Pancreas (tissue), 10 donors: ENCODE results near the gene DYNLRB1. TPM values are rescaled to one million over a fixed set of nuclear protein-coding genes. Genes with fewer than 3 reads are reported as not detected.

Experiments used
- ATAC-seq, 4 donors: fragments of 200-7000 bp; cut with Tn5 transposase; one replicate each; pipeline versions ENCODE4 v1.8.0 to v1.9.1; 2020; ENCODE audit warnings: mild to moderate bottlenecking in 4 of 4, moderate library complexity in 4 of 4
- DNase-seq, 6 donors: peaks; one replicate each; pipeline ENCODE4 v3.0.0-alpha.2; 2020
- FAIRE-seq: peaks from 2 replicates; lab custom pipeline; 2012; peaks lifted over from hg19 to GRCh38; lab: Jason Lieb, UNC
- H3K27ac ChIP-seq, 4 donors: fragments of 200-600 bp; sonication (generic); 1 replicate in 3 of 4; 2 replicates in 1 of 4; pipeline versions ENCODE4 v1.5.0 to v1.8.0; 2020
- H3K27me3 ChIP-seq, 4 donors: fragments of 200-600 bp; one replicate each; pipeline ENCODE4 v1.8.0; 2021
- H3K36me3 ChIP-seq, 3 donors: fragments of 200-600 bp; sonication (generic) in 1 of 3; one replicate each; pipeline versions ENCODE4 v1.5.0 to v1.8.0; 2020 to 2021
- H3K4me1 ChIP-seq, 3 donors: fragments of 200-600 bp; one replicate each; pipeline ENCODE4 v1.8.0; 2021
- H3K4me3 ChIP-seq, 4 donors: fragments of 200-600 bp; sonication (generic) in 2 of 4; one replicate each; pipeline versions ENCODE4 v1.5.0 to v1.8.0; 2020 to 2021
- H3K9me3 ChIP-seq, 4 donors: fragments of 200-600 bp; one replicate each; pipeline ENCODE4 v1.8.0; 2021
- CTCF ChIP-seq, 4 donors: fragments of 200-600 bp; sonication (generic) in 3 of 4; IDR thresholded peaks; one replicate each; pipeline versions ENCODE4 v1.5.0 to v1.8.0; 2021; ENCODE audit warnings: antibody characterized with exemption in 4 of 4
- WGBS, 2 donors: extraction: QIAGEN DNeasy Blood & Tissue Kit; methylation state at CpG; one replicate each; pipeline ENCODE4 v1.1.7; 2013; 5-methylcytosine and 5-hydroxymethylcytosine counted together
- intact Hi-C, 3 donors: fragments of 100-400 bp; cut with DNase I; formaldehyde crosslinking; loops; one replicate each; pipeline versions ENCODE4 v1.11.1 to v1.14.2; 2022
- polyA plus RNA-seq, 2 donors: library from polyadenylated mRNA; stranded (reverse); fragments of 200-250 nt; gene quantifications; one replicate each; pipeline ENCODE4 v1.2.3, GENCODE V29; 2013
- total RNA-seq, 6 donors: library from RNA; stranded (reverse); fragmentation: NEBNext Ultra II Directional in 4 of 6; extraction: Animal tissue kit (Norgen Biotek cat#: 25700) in 4 of 6; gene quantifications; one replicate each; pipeline versions ENCODE4 v1.2.1 to v1.2.4, GENCODE V29; 2021 to 2023
- donor health status: healthy with polysubstance abuse.
- donor health status: DM: no; HTN: no; CAD: no; lungs with moderate emphysema.
- donor health status: DM: no; HTN: no; CAD: no.
- donor health status: control.
- donor health status: control.
- donor health status: Bipolar disorder and iron deficiency.
- donor health status: DM: yes; HTN: yes; CAD: no.
- donor health status: DM: no; HTN: no; CAD: no.
- donor health status: DM: no; HTN: no; CAD: no.
- donor health status: DM: yes; HTN: yes; CAD: no.

The DYNLRB1 gene
- total and polyA plus RNA-seq, 8 donors: 26.9 to 178 (median 41.6) TPM

- no peaks in the 10 kb centered on the region for H3K27me3 ChIP-seq
- no peak overlapping the region for H3K27ac ChIP-seq
- no peak overlapping the region for H3K4me3 ChIP-seq
- intact Hi-C loops: loop anchor here in 1 of 3 donors (10.0 kb wide), 1 partner anchor 162 kb away; the partner anchor contains the start of gene TP53INP2
- no peak for TF ChIP-seq CTCF (IDR thresholded peaks at IDR 0.05)
- H3K9me3 ChIP-seq: no peaks in the 10 kb centered on the region
- FAIRE-seq (no peak), DNase-seq (no peak), ATAC-seq (no peak)
- H3K4me1 ChIP-seq: no peaks in the 10 kb centered on the region
- WGBS, 2 donors: 95 to 99% methylated on average over 6 of the region's 6 CpGs
- peaks cover 0 to 22% (median 0%) of the 10 kb centered on the region in 3 donors for H3K36me3 ChIP-seq
These were observed 26.2 kb downstream of the DYNLRB1 start for GRCh38 chr20:34542439-34542838.

DNA sequence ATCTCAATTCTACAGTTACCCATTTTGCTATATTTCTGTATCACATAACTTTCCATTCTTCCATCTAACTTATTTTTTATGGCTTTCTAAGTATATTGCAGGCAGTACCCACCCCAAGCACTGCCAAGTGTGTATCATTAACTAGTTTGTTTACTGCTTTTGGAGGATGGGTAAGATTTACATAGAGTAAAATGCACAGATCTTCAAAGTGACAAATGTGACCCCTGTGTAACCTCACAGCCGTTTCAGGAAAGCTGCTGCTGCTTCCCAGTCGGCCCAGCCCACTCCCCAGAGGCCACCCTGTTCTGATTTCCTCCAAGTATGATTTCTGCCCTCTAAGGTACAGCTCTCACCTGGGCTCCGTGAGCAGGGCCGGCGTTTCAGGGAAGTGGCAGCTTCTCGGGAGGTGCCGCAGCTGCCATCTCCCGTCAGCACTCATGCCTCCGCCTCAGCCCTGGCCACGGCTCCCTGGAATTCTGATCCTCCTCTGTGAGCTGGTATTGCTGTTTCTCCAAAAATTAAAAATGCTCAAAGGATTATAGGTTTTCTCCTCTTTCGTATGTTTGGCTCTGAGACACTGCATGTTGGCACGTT, 27.3 kb downstream of the DYNLRB1 start:
- no peak overlapping the region for H3K27ac ChIP-seq
- no peak for FAIRE-seq

GRCh38 chr20:34544109-34544796, 28.0 kb downstream of the DYNLRB1 start:
- Histone ChIP-seq H3K9me3 (no peaks in the 10 kb centered on the region), H3K4me1 (no peaks in the 10 kb centered on the region), H3K36me3 (peaks cover 0 to 22% (median 0%) of the 10 kb centered on the region in 3 donors), H3K27ac (no peak overlapping the region), H3K4me3 (no peak overlapping the region), H3K27me3 (no peaks in the 10 kb centered on the region)
- DNase-seq: no peak
- TF ChIP-seq CTCF (IDR thresholded peaks at IDR 0.05): no peak
- intact Hi-C loops: loop anchor here in 1 of 3 donors (10.0 kb wide), 1 partner anchor 161 kb away; the partner anchor contains the start of gene TP53INP2
- 50 to 63% methylated on average over 19 of the region's 19 CpGs for WGBS, 2 donors
- ATAC-seq: peak in 3 of 4 donors; percentile 52 to 59 (median 53)
- FAIRE-seq: no peak

More for the DNA sequence above, 27.3 kb downstream of the DYNLRB1 start:
- H3K4me3 ChIP-seq: no peak overlapping the region
- TF ChIP-seq CTCF (IDR thresholded peaks at IDR 0.05): no peak
- H3K4me1 ChIP-seq: no peaks in the 10 kb centered on the region
- ATAC-seq: no peak
- no peak for DNase-seq
- H3K36me3 ChIP-seq: peaks cover 0 to 22% (median 0%) of the 10 kb centered on the region in 3 donors
- intact Hi-C loops: loop anchor here in 1 of 3 donors (10.0 kb wide), 1 partner anchor 161 kb away; the partner anchor contains the start of gene TP53INP2
- WGBS, 2 donors: 79 to 81% methylated on average over 12 of the region's 12 CpGs
- no peaks in the 10 kb centered on the region for H3K27me3 ChIP-seq
- no peaks in the 10 kb centered on the region for H3K9me3 ChIP-seq

GRCh38 chr20:34546751-34547181, 30.5 kb downstream of the DYNLRB1 start:
- TF ChIP-seq CTCF (IDR thresholded peaks at IDR 0.05): no peak
- no peaks in the 10 kb centered on the region for H3K9me3 ChIP-seq
- no peak for DNase-seq
- intact Hi-C loops: loop anchor here in 1 of 3 donors (10.0 kb wide), 1 partner anchor 158 kb away; the partner anchor contains the start of gene TP53INP2
- H3K27me3 ChIP-seq: no peaks in the 10 kb centered on the region
- WGBS, 2 donors: 81 to 84% methylated on average over 11 of the region's 11 CpGs
- peak in 3 of 4 donors; percentile 34 to 62 (median 47) for ATAC-seq
- H3K36me3 ChIP-seq: peaks cover 0 to 6% (median 0%) of the 10 kb centered on the region in 3 donors
- no peaks in the 10 kb centered on the region for H3K4me1 ChIP-seq
- no peak for FAIRE-seq
- no peak overlapping the region for H3K27ac ChIP-seq
- H3K4me3 ChIP-seq: peak overlapping the region in 2 of 4 donors; percentile 1 to 13
